ENCODE measurements around the gene PATE4. TPM values are rescaled to one million over a fixed set of nuclear protein-coding genes. Genes with fewer than 3 reads are reported as not detected.

The PATE4 gene, protein sequence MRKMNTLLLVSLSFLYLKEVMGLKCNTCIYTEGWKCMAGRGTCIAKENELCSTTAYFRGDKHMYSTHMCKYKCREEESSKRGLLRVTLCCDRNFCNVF
- not detected in 2 replicates for total RNA-seq

DNA sequence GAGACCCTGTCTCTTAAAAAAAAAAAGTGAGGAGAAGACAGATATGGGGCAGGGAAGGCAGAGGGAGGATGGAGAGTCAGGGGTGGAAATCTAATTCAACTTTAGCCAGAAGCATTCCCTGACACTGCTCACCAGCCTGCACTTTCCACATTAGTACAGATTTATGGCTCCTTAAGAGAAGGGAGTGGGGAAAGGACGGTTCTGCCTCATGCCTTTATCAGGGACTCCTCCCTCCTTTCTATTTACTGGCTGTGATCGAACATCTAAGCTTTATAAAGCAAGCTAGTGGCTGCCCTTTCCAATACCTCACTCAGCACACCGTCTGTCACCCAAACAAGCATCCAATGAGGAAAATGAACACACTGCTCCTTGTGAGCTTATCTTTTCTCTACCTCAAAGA, at the start of gene PATE4:
PATE4 (plus strand) TSS at position 301 of the 400 bp plus-strand sequence; CDS start at position 345, 44 bp downstream.

DNA sequence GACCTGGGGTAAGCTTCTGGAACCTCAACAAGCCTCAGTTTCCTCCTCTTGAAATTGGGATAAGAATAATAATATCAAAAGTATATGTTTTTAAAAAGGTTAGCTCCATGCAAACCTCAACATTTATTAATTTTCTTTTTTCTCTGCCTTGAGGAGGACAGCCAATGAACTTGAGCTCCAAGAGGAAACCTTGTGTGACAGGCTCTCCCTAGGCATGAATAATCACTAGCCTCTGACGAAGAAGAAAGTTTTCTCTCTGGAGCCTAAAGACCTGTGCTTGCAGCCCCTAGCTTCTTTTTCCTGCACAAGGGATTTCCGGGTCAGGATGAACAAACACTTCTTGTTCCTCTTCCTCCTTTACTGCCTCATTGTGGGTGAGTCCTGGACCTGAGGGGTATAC, 45.3 kb upstream of the PATE4 start, which contains the start of gene PATE3:
PATE3 (plus strand) TSS at position 301 of the 400 bp plus-strand sequence; CDS start at position 326, 25 bp downstream.

DNA sequence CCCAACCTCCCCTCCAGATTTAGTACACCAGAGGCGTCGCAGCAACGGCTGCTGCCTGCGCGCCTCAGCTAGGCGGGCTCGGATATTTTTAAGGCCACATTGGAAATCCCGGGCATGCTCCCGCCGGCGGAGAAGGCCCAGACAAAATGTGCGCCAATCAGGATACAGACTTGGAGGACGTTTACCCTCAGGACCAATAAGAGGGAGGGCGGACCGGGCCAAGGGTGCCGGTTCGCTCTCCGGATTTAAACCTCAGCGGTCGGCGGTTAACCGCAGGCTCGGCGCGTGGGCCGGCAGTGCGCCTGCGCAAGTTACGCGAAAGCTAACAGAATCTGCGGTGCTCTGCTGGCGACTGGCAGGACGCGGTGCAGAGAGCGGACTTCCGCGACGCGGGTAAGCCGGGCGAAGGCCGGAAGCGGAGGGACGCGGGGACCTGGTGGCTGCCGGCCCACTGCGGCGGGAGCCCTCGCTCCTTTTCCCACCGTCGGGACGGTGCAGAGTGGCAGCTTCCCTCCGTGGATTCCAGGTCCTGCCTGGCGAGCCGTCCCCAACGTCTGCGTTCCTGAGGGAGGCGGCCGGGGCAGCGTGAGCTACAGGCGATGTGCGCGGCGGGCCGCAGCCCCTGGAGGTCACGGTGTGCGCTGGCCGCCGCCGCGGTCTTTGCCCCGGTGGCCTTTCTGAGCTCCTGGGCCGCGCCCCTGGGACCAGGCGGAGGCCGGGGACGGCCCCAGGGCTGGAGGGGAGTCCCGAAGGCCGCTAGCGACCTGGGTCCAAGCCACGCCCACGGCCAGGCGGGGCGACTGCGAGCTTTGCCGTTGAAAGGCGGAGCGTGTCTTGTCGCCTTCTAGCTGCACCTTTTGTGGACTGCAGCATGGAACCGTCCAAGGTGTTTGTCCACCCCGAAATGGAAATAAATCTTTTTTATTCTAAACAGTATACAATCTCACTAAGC, 54.5 kb downstream of the PATE4 start, which contains the start of gene HYLS1:
HYLS1 (plus strand) TSS at position 296 of the 952 bp plus-strand sequence. CDS start 11,701 bp downstream, outside the sequence.

Other genes starting within 250 kb of the PATE4 start
- gene STT3A, start 240.5 kb upstream of the PATE4 start, total RNA-seq: 303 and 392 TPM in 2 replicates
- gene CHEK1, start 208.2 kb upstream of the PATE4 start, total RNA-seq: 16.3 and 32.5 TPM in 2 replicates
- gene ACRV1, start 152.5 kb upstream of the PATE4 start, total RNA-seq: not detected in 2 replicates
- not detected in 2 replicates for gene PATE1, start 87.0 kb upstream of the PATE4 start, total RNA-seq
- gene PATE2, start 54.5 kb upstream of the PATE4 start, total RNA-seq: 0.28 TPM in 1 of 2 replicates, not detected in the other
- gene PATE3, start 45.2 kb upstream of the PATE4 start, total RNA-seq: not detected in 2 replicates
- gene HYLS1, start 54.4 kb downstream of the PATE4 start, total RNA-seq: 3.0 and 4.3 TPM in 2 replicates
- gene PUS3, start 69.9 kb downstream of the PATE4 start, total RNA-seq: 12.8 and 16.6 TPM in 2 replicates
- not detected in 2 replicates for gene DDX25, start 71.2 kb downstream of the PATE4 start, total RNA-seq
- not detected in 2 replicates for gene VSIG10L2, start 112.7 kb downstream of the PATE4 start, total RNA-seq
- gene CDON, start 229.6 kb downstream of the PATE4 start, total RNA-seq: 7.1 and 8.1 TPM in 2 replicates

All from smooth muscle cell of the umbilical artery (primary cell).